Coronary artery (tissue), 2 donors: ENCODE results near the gene UAP1L1.
"Not testable (repeated sequence)": the region's sequence is repeated elsewhere in the genome, so short reads cannot be mapped to it uniquely, and the experiment has no call there.

Experiments used
- DNase-seq: peaks from one replicate; pipeline ENCODE4 v3.0.0-alpha.2; 2017; ENCODE audit warnings: low spot score
- H3K27ac ChIP-seq, 2 donors: fragments of 200-600 bp; sonication (generic); one replicate each; pipeline ENCODE4 v1.5.1; 2016 to 2019
- H3K4me3 ChIP-seq: fragments of 200-600 bp; sonication (generic); 2 replicates; pipeline ENCODE4 v1.5.1; 2016; ENCODE audit warnings: mild to moderate bottlenecking, moderate library complexity
- CTCF ChIP-seq: fragments of 200-600 bp; sonication (generic); IDR thresholded peaks from one replicate; pipeline ENCODE4 v1.5.1; 2019; ENCODE audit warnings: antibody characterized with exemption

Gene UAP1L1

GRCh38 chr9:137062384-137062783 is 14.9 kb upstream of the UAP1L1 start:
- Histone ChIP-seq H3K27ac (no peak overlapping the region), H3K4me3 (no peak overlapping the region)
- no peak for DNase-seq
- no peak for TF ChIP-seq CTCF

- not testable (repeated sequence) for H3K27ac ChIP-seq, H3K4me3 ChIP-seq, DNase-seq
Measured at GRCh38 chr9:137062798-137063197, 14.5 kb upstream of the UAP1L1 start.

- TF ChIP-seq CTCF: no peak
- no peak overlapping the region for H3K27ac ChIP-seq
- DNase-seq: no peak
- no peak overlapping the region for H3K4me3 ChIP-seq
Measured at GRCh38 chr9:137063311-137064026, 13.8 kb upstream of the UAP1L1 start.

DNA sequence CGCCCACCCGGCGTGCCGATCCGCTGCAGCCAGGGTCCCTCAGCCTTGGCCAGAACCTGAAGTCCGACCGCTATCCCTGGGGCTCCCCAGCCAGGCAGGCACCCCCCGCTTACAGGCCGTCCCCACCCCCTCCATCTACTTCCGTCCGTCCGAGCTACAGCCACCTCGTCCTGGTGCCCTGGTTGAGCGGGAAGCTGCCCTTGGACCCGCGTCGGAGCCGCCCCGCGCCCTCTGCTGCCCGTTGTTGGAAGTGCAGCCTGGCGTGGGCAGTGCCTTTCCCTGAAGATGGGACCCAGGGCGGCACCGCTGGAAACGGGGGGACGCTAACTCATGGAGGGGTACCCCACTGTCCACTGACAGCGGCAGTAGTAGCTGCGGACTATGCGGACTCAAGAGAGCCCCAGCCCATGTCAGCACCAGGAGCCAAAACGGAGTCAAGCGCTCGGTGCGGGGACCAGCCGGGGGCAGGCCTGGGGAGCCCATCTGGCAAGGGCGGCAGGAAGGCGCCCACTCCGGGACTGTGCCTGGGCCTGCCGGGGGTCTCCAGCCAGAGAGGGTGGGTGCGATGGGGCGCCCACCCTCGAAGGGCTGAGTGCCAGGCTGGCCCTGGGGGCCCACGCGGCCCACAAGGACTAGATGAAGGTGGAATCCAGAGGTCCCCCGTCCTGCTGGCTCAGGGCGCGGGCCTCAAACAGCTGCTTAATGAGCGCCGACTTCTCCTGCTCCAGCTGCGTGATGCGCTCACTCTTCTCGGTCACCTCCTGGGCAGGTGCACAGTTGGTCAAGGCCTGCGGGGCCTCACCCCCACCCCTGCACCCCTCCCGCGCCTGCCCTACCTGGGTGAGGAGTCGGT is 13.1 kb upstream of the UAP1L1 start:
- H3K4me3 ChIP-seq: no peak overlapping the region
- H3K27ac ChIP-seq: no peak overlapping the region
- peak; percentile 94 for TF ChIP-seq CTCF
- no peak for DNase-seq

DNA sequence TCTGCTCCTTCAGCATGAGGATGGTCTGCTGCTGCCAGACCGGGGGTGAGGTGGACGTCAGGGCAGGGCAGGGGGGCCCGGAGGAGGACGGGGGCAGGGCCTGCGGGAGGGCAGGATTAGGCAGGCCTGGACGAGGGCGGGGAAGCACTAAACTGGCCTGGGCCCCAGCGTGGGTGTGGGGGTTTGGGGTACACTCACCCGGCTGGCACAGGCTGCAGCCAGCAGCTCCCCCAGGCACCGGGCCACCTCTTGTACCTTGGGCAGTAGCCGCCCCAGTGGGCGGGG is 12.5 kb upstream of the UAP1L1 start:
- no peak overlapping the region for H3K4me3 ChIP-seq
- no peak overlapping the region for H3K27ac ChIP-seq
- TF ChIP-seq CTCF: no peak
- no peak for DNase-seq

GRCh38 chr9:137065336-137065967 is 11.9 kb upstream of the UAP1L1 start:
- no peak overlapping the region for H3K4me3 ChIP-seq
- TF ChIP-seq CTCF: no peak
- no peak for DNase-seq
- no peak overlapping the region for H3K27ac ChIP-seq

- TF ChIP-seq CTCF: no peak
- no peak overlapping the region for H3K4me3 ChIP-seq
- no peak overlapping the region for H3K27ac ChIP-seq
- no peak for DNase-seq
Measured at GRCh38 chr9:137066096-137066861, 11.0 kb upstream of the UAP1L1 start.
